Endometrial microvascular endothelial cells (primary cell): ENCODE data around the gene PGAM5. TPM values are rescaled to one million over a fixed set of nuclear protein-coding genes. Genes with fewer than 3 reads are reported as not detected.

Experiments used
- in situ Hi-C: cut with HindIII; loops from 2 replicates; pipeline ENCODE4 v1.10.0; 2017; ENCODE audit warnings: low sequenced_read_pairs, low pct_unique_long_range_greater_than_20kb; ENCODE audit errors: inconsistent ontology term
- total RNA-seq: library from RNA; depleted of rRNA; stranded (reverse); fragments of >200 nt; gene quantifications from one replicate; pipeline ENCODE4 v1.2.3, GENCODE V29; 2015; ENCODE audit errors: inconsistent ontology term

Gene PGAM5
- total RNA-seq: 59.4 TPM

GRCh38 chr12:132710405-132711079, at the start of gene PGAM5:
PGAM5 (plus strand) TSS chr12:132710842; CDS start chr12:132710877, 35 bp downstream.
- in situ Hi-C loops: no loop called here

DNA sequence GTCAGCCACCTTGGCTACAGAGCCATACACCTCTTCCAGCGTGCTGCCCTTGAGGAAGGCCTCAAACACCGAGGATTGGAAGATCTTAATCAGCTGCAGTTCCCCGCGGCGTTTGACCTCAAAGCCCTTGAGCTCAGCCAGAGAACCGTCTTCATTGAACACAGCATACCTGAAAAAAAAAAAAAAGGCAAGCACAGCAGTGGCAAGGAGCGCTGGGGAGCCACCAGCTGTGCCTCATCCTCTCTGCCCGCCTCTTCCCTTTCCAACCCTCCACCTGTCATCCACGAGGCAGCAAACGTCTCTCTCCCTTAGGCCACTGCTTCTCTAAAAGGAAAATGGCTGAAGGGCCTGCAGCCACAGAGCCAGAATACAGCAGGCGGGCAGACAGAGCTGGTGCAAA, 49.6 kb upstream of the PGAM5 start:
- in situ Hi-C loops: no loop called here

- in situ Hi-C loops: no loop called here
Observed at GRCh38 chr12:132661972-132662371, 48.7 kb upstream of the PGAM5 start.

DNA sequence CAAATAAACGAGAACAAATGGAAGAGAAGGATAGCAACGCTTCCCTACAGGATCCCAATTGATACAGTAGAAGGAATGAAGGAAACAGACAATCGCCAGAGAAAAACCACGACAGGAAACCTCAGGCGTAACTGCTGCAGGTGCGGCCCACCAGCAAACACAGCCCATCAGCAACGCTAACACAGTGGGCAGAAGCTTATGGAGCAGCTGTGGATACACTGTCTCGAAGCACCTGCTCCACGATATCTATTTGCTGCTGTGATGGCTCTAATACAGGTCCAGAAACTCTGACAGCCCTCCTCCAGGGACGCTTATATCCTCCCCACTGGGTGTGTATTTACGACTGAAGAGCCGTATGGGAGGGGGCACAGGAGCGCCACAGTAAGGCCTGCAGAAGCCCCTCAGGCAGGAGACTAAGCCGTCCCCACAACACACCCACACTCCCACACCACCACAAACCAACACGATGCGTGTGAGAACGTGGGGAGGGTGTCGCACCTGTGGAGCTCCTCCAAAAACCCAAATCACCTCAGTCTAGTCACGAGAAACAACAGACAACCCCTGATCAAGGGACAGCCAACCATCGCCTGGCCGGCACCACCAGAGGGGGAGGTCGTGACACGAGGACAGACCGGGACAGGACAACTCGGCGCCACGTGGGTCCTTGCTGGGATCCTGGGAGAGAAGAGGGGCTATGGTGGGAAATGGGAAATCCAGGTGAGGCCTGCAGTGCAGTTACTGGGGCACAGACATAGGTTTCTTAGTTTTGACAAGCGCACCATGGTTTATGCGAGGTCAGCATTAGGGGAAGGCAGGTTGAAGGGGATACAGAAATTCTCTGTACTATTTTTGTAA, 47.5 kb upstream of the PGAM5 start:
- in situ Hi-C loops: no loop called here

GRCh38 chr12:132664206-132665148, 46.2 kb upstream of the PGAM5 start:
- in situ Hi-C loops: no loop called here

DNA sequence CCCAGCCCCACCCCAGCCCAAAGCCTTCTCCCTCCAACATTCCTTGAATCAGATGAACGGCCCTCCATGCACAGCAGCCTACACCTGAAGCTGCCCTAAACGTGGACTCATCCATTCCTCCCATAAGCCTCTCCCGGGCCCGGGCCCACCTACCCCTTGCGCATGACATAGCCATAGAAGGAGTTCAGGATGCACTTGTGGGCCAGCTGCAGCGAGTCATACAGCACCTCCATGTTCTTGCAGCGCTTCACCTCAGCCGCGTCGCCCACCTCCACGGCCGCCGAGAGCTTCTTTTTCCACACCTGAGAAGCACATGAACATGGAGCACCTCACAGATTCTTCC, 45.5 kb upstream of the PGAM5 start:
- in situ Hi-C loops: no loop called here

GRCh38 chr12:132665794-132666193, 44.8 kb upstream of the PGAM5 start:
- in situ Hi-C loops: no loop called here

- in situ Hi-C loops: no loop called here
Observed at GRCh38 chr12:132668191-132669088, 42.2 kb upstream of the PGAM5 start.

DNA sequence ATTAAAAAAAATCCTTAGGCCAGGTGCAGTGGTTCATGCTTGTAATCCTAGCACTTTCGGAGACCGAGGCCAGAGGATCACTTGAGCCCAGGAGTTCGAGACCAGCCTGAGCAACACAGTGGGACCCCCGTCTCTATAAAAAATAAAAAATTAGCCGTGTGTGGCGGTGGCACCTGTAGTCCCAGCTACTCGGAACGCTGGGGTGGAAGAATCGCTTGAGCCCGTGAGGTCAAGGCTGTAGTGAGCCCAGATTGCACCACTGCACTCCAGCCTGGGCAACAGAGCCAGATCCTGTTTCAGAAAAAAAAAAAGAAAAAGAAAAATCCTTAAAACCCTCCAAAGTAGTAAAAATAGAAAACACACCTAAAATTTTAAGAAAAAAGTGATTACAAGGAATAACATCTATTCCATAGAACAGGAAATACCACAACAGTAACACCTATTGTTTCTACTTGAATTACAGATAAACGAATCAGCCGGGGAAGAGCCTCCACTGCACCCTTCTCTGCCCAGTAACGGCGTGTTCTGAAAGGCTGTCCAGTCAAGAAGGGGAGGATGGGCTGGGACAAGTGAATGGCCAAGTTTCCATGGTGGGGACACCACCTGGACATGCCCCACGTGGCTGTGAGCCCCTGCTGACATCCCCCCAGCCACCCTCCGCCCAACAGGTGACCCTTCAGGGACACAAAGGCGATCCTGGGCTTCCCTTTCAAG, 41.3 kb upstream of the PGAM5 start:
- in situ Hi-C loops: no loop called here

- in situ Hi-C loops: no loop called here
Observed at GRCh38 chr12:132672116-132672515, 38.5 kb upstream of the PGAM5 start.

GRCh38 chr12:132672678-132673077, 38.0 kb upstream of the PGAM5 start:
- in situ Hi-C loops: no loop called here

DNA sequence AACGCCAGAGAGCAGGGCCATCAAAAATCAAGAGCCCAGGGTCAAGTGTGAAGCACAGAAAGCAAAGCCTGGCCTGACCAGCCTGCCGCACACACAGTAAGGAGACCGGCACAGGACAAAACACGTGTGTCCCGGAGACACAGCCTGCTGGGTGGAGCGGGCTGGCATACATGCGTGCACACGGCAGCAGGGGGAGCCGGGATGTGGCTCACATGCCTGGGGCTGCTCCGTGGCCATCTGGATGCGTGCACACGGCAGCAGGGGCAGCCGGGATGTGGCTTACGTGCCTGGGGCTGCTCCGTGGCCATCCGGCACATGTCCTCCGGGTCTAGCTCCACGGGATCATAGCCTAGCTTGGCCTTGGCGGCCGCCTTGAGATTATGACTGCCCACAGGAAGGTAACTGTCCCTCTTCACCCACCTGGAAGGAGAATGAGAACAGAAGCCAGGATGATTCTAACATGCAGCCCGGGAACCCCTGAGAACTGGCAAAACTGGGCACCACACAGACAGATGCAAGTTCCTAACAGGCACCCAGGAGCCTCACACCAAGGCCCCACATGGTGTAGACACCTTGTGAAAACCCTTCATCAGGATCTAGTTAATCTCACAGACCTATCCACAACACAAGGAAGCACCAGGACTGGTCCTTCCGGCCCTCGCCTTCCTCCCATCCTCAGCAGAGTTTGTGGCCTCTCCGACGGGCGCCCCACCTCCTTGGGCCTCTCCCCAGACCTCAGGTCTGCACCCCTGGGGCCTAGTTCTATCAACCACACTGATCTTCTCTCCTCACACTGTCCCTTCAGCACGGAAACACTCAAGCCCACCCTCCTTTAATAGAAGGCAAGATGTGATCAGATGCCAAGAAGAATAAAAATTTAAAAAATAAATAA, 37.1 kb upstream of the PGAM5 start:
- in situ Hi-C loops: no loop called here

DNA sequence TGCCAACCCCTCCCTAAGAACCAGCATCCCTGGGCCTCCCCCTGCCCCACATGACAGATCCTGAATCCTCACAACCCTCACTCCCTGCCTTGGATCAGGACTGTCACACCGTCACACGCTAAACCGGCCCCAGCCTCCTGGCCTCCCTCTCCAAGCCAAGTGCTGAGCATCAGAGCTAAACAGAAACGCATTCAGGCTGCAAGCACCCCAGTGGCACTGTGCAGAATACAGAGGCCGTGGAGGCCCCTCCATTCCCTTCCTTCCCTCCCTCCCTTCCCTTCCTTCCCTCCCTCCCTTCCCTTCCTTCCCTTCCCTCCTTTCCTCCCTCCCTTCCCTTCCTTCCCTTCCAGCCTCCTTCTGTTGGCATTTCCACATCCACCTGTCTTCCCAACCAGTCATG, 36.1 kb upstream of the PGAM5 start:
- in situ Hi-C loops: no loop called here

GRCh38 chr12:132675757-132676432, 34.7 kb upstream of the PGAM5 start:
- in situ Hi-C loops: no loop called here

DNA sequence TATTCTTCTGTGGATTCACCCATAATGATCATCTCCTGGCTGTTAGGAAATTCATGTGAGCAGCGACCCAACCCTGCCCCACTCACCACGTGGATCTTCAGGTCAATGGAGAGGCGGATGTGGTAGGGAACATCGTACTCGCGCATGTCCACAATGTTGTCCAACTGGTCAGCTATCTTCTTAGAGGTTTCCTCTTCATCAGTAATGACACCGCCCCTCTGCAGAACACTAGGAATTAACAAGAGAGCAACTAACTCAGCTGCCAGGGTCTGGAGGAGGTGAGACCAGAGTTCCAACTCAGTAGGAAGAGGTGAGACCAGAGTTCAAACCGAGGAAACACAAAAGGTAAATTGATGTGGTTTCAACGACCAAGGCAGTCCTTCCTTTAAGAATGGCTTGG, 33.1 kb upstream of the PGAM5 start:
- in situ Hi-C loops: no loop called here

- in situ Hi-C loops: no loop called here
Observed at GRCh38 chr12:132685400-132685799, 25.2 kb upstream of the PGAM5 start.
